AG09309 (cell line): ENCODE results near the gene TRPM3.

ENCODE experiments used
- DNase-seq: peaks from one replicate; pipeline ENCODE4 v3.0.0-alpha.2; 2010; ENCODE audit warnings: low read depth
- H3K4me3 ChIP-seq: 2 replicates; pipeline ENCODE4 v1.5.1; 2011; ENCODE audit warnings: mild to moderate bottlenecking, low read depth, low read length, moderate library complexity; ENCODE audit not compliant: control insufficient read depth
- CTCF ChIP-seq: IDR thresholded peaks from 2 replicates; pipeline ENCODE4 v1.5.1; 2011; ENCODE audit warnings: mild to moderate bottlenecking, low read depth, low read length, inconsistent platforms; ENCODE audit not compliant: insufficient read depth, control insufficient read depth; ENCODE audit errors: missing control alignments

The TRPM3 gene

DNA sequence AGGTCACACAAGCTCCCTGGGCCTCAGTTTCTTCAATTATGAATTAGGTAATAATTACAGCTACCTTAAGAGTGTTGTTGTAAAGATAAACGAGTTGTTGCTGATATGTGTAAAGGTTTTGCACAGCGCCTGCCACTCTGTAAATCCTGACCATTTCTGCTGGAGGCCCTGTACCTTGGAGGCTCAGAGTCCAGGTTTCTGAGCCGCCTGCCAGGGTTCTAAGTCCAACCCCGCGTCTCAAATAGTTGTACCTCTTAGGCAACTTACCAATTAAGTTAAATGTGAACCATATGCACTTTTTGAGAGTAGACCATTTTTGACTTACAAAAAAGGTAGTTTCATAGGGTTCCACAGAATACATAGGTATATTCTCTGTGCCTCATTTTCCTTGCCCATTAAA lies 550.2 kb downstream of the TRPM3 start:
- no peak for TF ChIP-seq CTCF
- DNase-seq, result no peak
- H3K4me3 ChIP-seq, result no peak overlapping the region

GRCh38 chr9:70569791-70570190 lies 551.6 kb downstream of the TRPM3 start:
- H3K4me3 ChIP-seq, result no peak overlapping the region
- no peak for DNase-seq
- TF ChIP-seq CTCF, result no peak

GRCh38 chr9:70569070-70569772 lies 552.2 kb downstream of the TRPM3 start:
- H3K4me3 ChIP-seq, result no peak overlapping the region
- no peak for DNase-seq
- no peak for TF ChIP-seq CTCF

DNA sequence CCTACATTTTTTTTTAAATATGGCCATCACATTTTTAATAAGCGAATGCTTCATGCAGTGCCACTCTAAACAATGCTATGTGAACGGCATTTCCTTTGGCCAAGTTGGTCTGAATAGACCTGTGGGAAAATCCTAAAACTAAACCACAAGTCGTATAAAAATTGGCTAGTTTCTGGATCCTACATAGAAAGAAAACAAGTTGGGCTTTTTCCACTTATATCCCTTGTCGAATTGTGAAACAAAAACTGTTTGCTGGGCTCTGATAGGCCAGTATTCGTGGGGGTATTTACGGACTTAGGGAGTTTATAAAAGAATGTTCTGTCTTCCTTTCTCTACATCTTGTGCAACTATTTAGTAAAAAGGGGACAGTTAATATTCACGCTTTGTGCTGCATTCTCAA lies 553.9 kb downstream of the TRPM3 start:
- no peak overlapping the region for H3K4me3 ChIP-seq
- TF ChIP-seq CTCF, result no peak
- DNase-seq, result peak; percentile 93

DNA sequence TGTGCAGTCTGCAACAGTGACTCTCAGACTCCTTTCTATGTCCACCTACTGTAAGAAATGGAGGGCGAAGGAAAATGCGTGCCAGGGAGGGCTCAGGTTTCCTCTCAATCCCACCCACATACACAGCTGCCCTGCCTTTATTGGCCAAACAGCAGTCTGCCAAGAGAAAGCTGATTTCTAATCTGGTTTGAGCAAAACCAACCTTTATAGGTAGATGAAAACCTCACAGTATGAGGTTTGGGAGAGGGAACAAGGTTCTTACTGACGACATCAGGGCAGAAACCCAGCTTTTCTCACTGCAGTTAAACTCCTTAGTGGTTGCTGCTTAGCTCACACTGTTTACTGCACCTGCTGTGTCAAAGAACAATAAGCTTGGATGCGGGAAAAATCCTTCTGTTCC lies 554.7 kb downstream of the TRPM3 start:
- DNase-seq, result no peak
- no peak for TF ChIP-seq CTCF

GRCh38 chr9:70566066-70566465 lies 555.4 kb downstream of the TRPM3 start:
- no peak for TF ChIP-seq CTCF
- no peak for DNase-seq
- no peak overlapping the region for H3K4me3 ChIP-seq

More for the DNA sequence above, 554.7 kb downstream of the TRPM3 start:
- no peak overlapping the region for H3K4me3 ChIP-seq
